Hepatocyte (in vitro differentiated cells): ENCODE measurements around the gene ZBTB22.

Experiments
- EZH2 ChIP-seq: fragments of 200-600 bp; sonication (generic); IDR thresholded peaks from 2 replicates; pipeline ENCODE4 v1.6.1; 2016; ENCODE audit warnings: antibody characterized with exemption, mild to moderate bottlenecking, borderline replicate concordance
- EZH2phosphoT487 ChIP-seq: fragments of 200-600 bp; sonication (generic); IDR thresholded peaks from one replicate; pipeline ENCODE4 v1.6.1; 2018; ENCODE audit warnings: antibody characterized with exemption, mild to moderate bottlenecking, low read depth, moderate library complexity; ENCODE audit not compliant: unreplicated experiment, severe bottlenecking
- TF ChIP-seq, protein P1 (sequence below): fragments of 200-600 bp; sonication (generic); IDR thresholded peaks from 2 replicates; pipeline ENCODE4 v1.5.1; 2016; ENCODE audit warnings: antibody characterized with exemption, mild to moderate bottlenecking; ENCODE audit not compliant: poor library complexity

DNA sequence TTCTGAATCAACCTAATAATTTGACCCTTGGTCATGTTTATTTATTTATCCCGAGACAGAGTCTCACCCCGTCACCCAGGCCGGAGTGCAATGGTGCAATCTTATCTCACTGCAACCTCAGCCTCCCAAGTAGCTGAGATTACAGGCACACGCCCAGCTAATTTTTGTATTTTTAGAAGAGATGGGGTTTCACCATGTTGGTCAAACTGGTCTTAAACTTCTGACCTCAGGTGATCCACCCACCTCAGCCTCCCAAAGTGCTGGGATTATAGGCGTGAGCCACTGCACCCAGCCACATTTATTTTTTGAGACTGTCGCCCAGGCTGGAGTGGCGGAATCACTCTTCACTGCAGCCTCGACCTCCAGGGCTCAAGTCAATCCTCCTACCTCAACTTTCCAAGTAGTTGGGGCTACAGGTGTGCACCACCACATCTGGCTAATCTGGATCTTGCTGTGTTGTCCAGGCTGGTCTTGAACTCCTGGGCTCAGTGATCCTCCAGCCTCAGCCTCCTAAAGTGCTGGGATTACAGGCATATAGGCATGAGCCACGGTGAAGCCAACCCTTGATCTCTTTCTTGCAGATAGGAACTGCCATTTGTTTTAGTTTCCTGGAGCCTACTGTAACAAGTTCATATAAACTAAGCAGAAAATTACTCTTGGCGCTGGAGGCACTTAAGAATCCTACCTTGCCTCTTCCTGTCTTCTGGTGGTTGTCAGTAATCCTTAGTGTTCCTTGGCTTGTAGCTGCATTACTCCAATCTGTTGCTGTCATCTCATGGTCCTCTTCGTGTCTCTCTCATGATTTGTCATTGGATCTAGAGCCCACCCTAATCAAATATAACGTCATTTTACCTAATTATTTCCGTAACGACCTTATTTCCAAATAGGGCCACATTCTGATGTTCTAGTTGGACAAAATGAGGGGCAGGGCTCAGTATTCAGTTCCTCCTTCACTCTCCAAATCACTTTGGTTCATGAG, 43.3 kb downstream of the ZBTB22 start:
- TF ChIP-seq, protein P1, sequence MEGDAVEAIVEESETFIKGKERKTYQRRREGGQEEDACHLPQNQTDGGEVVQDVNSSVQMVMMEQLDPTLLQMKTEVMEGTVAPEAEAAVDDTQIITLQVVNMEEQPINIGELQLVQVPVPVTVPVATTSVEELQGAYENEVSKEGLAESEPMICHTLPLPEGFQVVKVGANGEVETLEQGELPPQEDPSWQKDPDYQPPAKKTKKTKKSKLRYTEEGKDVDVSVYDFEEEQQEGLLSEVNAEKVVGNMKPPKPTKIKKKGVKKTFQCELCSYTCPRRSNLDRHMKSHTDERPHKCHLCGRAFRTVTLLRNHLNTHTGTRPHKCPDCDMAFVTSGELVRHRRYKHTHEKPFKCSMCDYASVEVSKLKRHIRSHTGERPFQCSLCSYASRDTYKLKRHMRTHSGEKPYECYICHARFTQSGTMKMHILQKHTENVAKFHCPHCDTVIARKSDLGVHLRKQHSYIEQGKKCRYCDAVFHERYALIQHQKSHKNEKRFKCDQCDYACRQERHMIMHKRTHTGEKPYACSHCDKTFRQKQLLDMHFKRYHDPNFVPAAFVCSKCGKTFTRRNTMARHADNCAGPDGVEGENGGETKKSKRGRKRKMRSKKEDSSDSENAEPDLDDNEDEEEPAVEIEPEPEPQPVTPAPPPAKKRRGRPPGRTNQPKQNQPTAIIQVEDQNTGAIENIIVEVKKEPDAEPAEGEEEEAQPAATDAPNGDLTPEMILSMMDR = no peak
- TF ChIP-seq EZH2 = no peak
- no peak for TF ChIP-seq EZH2phosphoT487
